Gastroesophageal sphincter (tissue), 3 donors: ENCODE measurements around the gene MCUB.

Experiments used
- POLR2AphosphoS5 ChIP-seq: sonication (generic); formaldehyde crosslinking; IDR thresholded peaks from one replicate; pipeline ENCODE4 v1.6.1; 2017; ENCODE audit warnings: antibody characterized with exemption
- TF ChIP-seq, protein P1 (sequence below), 4 experiments: fragments of 200-600 bp in 2 of 4; fragments of 450-650 bp in 2 of 4; sonication (generic) in 1 of 4; IDR thresholded peaks; one replicate each; pipeline ENCODE4 v1.5.1; 2017 to 2019; ENCODE audit warnings: antibody characterized with exemption in 4 of 4, mild to moderate bottlenecking in 2 of 4, moderate library complexity in 2 of 4

DNA sequence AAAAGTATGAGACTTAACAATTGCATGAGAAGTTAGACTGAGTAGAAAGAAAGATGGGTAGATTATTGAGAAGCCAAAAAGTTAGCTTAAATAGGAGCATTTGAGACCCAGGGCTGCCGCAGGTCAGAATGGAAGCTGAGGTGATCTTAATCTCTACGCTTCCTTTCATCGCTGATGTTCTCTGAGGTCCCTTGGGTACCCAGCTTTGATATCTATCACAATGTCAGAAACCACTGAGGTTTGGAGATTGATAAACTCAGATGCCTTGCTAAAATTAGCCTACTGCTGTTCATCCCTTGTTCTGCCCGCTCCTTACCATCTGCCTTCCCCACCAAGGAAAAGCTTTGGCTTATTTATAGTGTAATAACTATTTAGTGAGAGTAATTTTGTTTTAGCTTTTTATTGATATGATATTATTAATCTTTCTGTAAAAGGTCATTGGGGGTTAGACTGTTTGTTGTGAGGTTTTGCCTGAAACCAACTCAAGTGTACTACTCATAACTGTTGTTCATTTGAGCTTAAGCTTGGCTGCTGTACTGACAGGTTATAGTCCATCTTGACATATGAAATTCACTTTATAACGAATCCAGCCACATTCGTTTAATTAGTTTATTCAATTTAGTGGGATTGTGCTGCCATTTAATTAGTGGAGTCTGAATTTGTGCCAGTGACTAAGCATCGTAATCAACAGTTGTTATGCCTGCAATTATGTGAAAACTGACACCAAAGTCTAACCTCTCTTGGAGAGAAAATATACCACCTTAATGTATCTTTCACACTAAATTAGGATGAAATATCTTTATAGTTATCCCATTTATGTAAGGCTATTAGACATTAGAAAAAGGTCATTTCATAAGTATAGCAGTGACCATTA is 15.1 kb downstream of the MCUB start:
- no peak for TF ChIP-seq POLR2AphosphoS5
- TF ChIP-seq, protein P1, sequence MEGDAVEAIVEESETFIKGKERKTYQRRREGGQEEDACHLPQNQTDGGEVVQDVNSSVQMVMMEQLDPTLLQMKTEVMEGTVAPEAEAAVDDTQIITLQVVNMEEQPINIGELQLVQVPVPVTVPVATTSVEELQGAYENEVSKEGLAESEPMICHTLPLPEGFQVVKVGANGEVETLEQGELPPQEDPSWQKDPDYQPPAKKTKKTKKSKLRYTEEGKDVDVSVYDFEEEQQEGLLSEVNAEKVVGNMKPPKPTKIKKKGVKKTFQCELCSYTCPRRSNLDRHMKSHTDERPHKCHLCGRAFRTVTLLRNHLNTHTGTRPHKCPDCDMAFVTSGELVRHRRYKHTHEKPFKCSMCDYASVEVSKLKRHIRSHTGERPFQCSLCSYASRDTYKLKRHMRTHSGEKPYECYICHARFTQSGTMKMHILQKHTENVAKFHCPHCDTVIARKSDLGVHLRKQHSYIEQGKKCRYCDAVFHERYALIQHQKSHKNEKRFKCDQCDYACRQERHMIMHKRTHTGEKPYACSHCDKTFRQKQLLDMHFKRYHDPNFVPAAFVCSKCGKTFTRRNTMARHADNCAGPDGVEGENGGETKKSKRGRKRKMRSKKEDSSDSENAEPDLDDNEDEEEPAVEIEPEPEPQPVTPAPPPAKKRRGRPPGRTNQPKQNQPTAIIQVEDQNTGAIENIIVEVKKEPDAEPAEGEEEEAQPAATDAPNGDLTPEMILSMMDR (IDR thresholded peaks at IDR 0.05), result no peak
